Neural progenitor cell (in vitro differentiated cells): ENCODE data around the gene NT5C2.

Experiments
- EZH2phosphoT487 ChIP-seq: fragments of 200-600 bp; sonication (generic); IDR thresholded peaks from 2 replicates; pipeline ENCODE4 v1.6.1; 2017; ENCODE audit warnings: antibody characterized with exemption
- TF ChIP-seq, protein P1 (sequence below): fragments of 200-600 bp; sonication (generic); IDR thresholded peaks from 2 replicates; pipeline ENCODE4 v1.5.1; 2017; ENCODE audit warnings: antibody characterized with exemption, mild to moderate bottlenecking

GRCh38 chr10:103086261-103086660, 106.8 kb downstream of the NT5C2 start:
- TF ChIP-seq, protein P1, sequence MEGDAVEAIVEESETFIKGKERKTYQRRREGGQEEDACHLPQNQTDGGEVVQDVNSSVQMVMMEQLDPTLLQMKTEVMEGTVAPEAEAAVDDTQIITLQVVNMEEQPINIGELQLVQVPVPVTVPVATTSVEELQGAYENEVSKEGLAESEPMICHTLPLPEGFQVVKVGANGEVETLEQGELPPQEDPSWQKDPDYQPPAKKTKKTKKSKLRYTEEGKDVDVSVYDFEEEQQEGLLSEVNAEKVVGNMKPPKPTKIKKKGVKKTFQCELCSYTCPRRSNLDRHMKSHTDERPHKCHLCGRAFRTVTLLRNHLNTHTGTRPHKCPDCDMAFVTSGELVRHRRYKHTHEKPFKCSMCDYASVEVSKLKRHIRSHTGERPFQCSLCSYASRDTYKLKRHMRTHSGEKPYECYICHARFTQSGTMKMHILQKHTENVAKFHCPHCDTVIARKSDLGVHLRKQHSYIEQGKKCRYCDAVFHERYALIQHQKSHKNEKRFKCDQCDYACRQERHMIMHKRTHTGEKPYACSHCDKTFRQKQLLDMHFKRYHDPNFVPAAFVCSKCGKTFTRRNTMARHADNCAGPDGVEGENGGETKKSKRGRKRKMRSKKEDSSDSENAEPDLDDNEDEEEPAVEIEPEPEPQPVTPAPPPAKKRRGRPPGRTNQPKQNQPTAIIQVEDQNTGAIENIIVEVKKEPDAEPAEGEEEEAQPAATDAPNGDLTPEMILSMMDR: no peak
- no peak for TF ChIP-seq EZH2phosphoT487
